ENCODE results near the gene POLN. TPM values are rescaled to one million over a fixed set of nuclear protein-coding genes. Genes with fewer than 3 reads are reported as not detected.
"Not testable (repeated sequence)": the region's sequence is repeated elsewhere in the genome, so short reads cannot be mapped to it uniquely, and the experiment has no call there.

The POLN gene
- total RNA-seq, 4 donors from 2014 or later = 0.27 to 2.6 (median 1.4) TPM

DNA sequence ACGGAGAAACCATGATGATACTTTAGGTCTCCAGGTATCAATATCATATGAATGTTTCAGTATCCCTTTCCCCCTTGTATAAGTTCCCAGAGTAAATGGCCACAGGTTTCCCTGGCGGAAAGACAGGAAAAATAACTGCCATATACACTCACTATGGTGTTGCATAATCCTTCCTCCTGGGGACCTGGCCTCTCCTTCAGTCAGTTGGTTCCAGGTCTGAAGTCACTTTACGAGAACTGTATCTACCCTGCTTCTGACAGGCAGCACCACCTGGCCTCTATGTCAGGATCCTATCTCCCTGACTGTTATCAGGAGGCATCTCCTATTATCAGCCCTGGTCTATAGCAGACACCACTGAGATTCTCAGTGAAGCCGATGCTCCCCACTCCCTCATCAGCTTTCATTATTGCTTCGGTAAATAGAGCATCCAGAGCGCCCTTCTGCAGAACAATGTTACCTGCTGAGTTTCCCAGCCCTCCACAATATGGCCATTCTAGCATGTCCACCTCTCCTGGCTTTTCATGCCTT lies 22.6 kb downstream of the POLN start:
- intact Hi-C loops (cut with DNase I; ENCODE audit: low total_unique reads) = loop anchor here (10.0 kb wide), 1 partner anchor 226 kb away; no protein-coding TSS in a partner anchor

DNA sequence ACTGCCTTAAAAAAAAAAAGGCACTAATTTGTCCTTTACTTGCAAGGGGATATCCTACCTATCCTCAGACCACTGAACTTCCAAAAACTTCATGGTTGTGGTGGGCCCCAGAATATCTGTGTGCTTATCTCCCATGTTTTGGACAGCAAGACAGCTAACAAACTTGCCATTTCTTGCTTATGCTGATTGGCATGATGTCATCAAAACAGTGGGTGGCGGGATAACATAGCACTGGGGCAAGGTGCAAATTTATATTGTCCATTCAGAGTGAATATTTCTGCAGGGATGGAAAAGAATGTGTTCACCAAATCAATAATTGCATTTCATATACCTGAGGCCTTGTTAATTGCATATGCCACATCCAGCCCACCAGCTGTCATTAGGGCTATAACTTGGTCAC lies 23.5 kb downstream of the POLN start:
- TF ChIP-seq POLR2AphosphoS5 (IDR thresholded peaks at IDR 0.05) (no peak), POLR2A (IDR thresholded peaks at IDR 0.05) (no peak), EP300 (IDR thresholded peaks at IDR 0.05; ENCODE audit: low read depth) (no peak)
- TF ChIP-seq, protein P1, sequence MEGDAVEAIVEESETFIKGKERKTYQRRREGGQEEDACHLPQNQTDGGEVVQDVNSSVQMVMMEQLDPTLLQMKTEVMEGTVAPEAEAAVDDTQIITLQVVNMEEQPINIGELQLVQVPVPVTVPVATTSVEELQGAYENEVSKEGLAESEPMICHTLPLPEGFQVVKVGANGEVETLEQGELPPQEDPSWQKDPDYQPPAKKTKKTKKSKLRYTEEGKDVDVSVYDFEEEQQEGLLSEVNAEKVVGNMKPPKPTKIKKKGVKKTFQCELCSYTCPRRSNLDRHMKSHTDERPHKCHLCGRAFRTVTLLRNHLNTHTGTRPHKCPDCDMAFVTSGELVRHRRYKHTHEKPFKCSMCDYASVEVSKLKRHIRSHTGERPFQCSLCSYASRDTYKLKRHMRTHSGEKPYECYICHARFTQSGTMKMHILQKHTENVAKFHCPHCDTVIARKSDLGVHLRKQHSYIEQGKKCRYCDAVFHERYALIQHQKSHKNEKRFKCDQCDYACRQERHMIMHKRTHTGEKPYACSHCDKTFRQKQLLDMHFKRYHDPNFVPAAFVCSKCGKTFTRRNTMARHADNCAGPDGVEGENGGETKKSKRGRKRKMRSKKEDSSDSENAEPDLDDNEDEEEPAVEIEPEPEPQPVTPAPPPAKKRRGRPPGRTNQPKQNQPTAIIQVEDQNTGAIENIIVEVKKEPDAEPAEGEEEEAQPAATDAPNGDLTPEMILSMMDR (IDR thresholded peaks at IDR 0.05) = no peak
- no peak for DNase-seq
- in situ Hi-C loops (cut with MboI; ENCODE audit: low pct_ligation_motif_present in 1 of 4, low pct_unique_long_range_greater_than_20kb in 1 of 4, low sequenced_read_pairs in 3 of 4) (loop anchor here in 1 of 4 donors (25.0 kb wide), 1 partner anchor 219 kb away; no protein-coding TSS in a partner anchor), intact Hi-C loops (cut with DNase I; ENCODE audit: low total_unique reads) (loop anchor here (10.0 kb wide), 1 partner anchor 226 kb away; no protein-coding TSS in a partner anchor)
- H3K27ac ChIP-seq = no peak overlapping the region
- WGBS, 2 donors (ENCODE audit: low coverage in 1 of 2) = 87% methylated on average over 1 of the region's 1 CpG; no CpG with 5 or more reads in 1 of the 2 donors
- H3K27me3 ChIP-seq = no peaks in the 10 kb centered on the region
- H3K4me1 ChIP-seq = no peaks in the 10 kb centered on the region
- no peaks in the 10 kb centered on the region for H3K36me3 ChIP-seq
- no peak overlapping the region for H3K4me3 ChIP-seq
- no peaks in the 10 kb centered on the region for H3K9me3 ChIP-seq

More for the DNA sequence above, 22.6 kb downstream of the POLN start:
- H3K27me3 ChIP-seq = no peaks in the 10 kb centered on the region
- H3K4me1 ChIP-seq = no peaks in the 10 kb centered on the region
- 95% methylated on average over 6 of the region's 6 CpGs; no CpG with 5 or more reads in 1 of the 2 donors for WGBS, 2 donors (ENCODE audit: low coverage in 1 of 2)
- DNase-seq = no peak
- no peaks in the 10 kb centered on the region for H3K9me3 ChIP-seq
- H3K27ac ChIP-seq = no peak overlapping the region
- H3K4me3 ChIP-seq = no peak overlapping the region
- TF ChIP-seq EP300 (IDR thresholded peaks at IDR 0.05; ENCODE audit: low read depth) (no peak), POLR2A (IDR thresholded peaks at IDR 0.05) (no peak), POLR2AphosphoS5 (IDR thresholded peaks at IDR 0.05) (no peak)
- TF ChIP-seq, protein P1 (IDR thresholded peaks at IDR 0.05) = no peak
- H3K36me3 ChIP-seq = no peaks in the 10 kb centered on the region
- in situ Hi-C loops (cut with MboI; ENCODE audit: low pct_ligation_motif_present in 1 of 4, low pct_unique_long_range_greater_than_20kb in 1 of 4, low sequenced_read_pairs in 3 of 4) = loop anchor here in 1 of 4 donors (25.0 kb wide), 1 partner anchor 218 kb away; no protein-coding TSS in a partner anchor

DNA sequence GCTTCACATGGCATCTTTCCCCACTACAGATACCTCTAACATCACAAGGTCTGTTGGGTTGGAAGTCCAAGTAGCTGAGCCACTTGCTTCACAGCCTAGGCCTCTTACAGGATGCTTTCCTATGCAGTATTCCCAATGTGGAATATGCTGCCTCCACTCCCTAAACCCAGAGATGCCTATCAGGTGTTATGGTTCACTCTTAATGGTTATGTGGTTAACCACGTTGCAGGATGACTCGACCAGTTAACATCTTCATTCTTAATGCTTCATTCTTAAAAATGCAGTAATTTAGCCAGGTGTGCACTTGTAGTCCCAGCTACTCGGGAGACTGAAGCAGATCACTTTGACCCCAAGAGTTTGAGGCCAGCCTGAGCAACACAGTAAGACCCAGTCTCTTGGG lies 24.2 kb downstream of the POLN start:
- intact Hi-C loops (cut with DNase I; ENCODE audit: low total_unique reads) = loop anchor here (10.0 kb wide), 1 partner anchor 227 kb away; no protein-coding TSS in a partner anchor

DNA sequence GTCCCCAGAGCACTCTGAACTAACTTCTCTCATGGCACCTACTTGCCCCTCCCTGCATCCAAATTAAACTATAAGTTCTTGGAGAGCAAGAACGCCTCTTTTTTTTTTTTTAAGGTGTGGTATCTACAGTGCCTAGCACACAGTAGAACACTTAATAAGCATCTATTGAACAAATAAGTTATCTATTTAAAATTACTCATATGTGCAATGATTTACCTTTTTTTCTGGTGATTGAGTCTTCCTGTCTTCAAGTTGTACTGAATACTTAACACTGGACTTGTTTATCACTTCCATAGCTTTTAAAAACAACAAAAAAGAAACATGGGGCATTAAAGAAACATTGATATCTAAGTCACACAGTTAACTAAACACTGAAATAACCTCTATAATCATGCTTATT lies 29.1 kb downstream of the POLN start:
- TF ChIP-seq POLR2AphosphoS5 (IDR thresholded peaks at IDR 0.05) = no peak
- intact Hi-C loops (cut with DNase I; ENCODE audit: low total_unique reads) = loop anchor here (10.0 kb wide), 1 partner anchor 232 kb away; no protein-coding TSS in a partner anchor
- 58 to 79% methylated on average over 1 of the region's 1 CpG for WGBS, 2 donors (ENCODE audit: low coverage in 1 of 2)
- H3K27ac ChIP-seq = no peak overlapping the region
- H3K9me3 ChIP-seq = no peaks in the 10 kb centered on the region
- no peak overlapping the region for H3K4me3 ChIP-seq
- no peaks in the 10 kb centered on the region for H3K36me3 ChIP-seq
- no peak for DNase-seq
- H3K4me1 ChIP-seq = no peaks in the 10 kb centered on the region
- H3K27me3 ChIP-seq = no peaks in the 10 kb centered on the region
- in situ Hi-C loops (cut with MboI; ENCODE audit: low pct_ligation_motif_present in 1 of 4, low pct_unique_long_range_greater_than_20kb in 1 of 4, low sequenced_read_pairs in 3 of 4) = loop anchor here in 1 of 4 donors (25.0 kb wide), 1 partner anchor 224 kb away; no protein-coding TSS in a partner anchor

More for the DNA sequence above, 24.2 kb downstream of the POLN start:
- H3K27ac ChIP-seq = no peak overlapping the region
- in situ Hi-C loops (cut with MboI; ENCODE audit: low pct_ligation_motif_present in 1 of 4, low pct_unique_long_range_greater_than_20kb in 1 of 4, low sequenced_read_pairs in 3 of 4) = loop anchor here in 1 of 4 donors (25.0 kb wide), 1 partner anchor 220 kb away; no protein-coding TSS in a partner anchor
- H3K36me3 ChIP-seq = no peaks in the 10 kb centered on the region
- H3K4me3 ChIP-seq = no peak overlapping the region
- H3K4me1 ChIP-seq = no peaks in the 10 kb centered on the region
- no peaks in the 10 kb centered on the region for H3K27me3 ChIP-seq
- WGBS, 2 donors (ENCODE audit: low coverage in 1 of 2) = 45 to 53% methylated on average over 2 to 3 of the region's 3 CpGs
- no peaks in the 10 kb centered on the region for H3K9me3 ChIP-seq
- no peak for DNase-seq
- TF ChIP-seq, protein P1 (IDR thresholded peaks at IDR 0.05) = no peak
- no peak for TF ChIP-seq POLR2AphosphoS5 (IDR thresholded peaks at IDR 0.05)
- no peak for TF ChIP-seq POLR2A (IDR thresholded peaks at IDR 0.05)
- TF ChIP-seq EP300 (IDR thresholded peaks at IDR 0.05; ENCODE audit: low read depth) = no peak

DNA sequence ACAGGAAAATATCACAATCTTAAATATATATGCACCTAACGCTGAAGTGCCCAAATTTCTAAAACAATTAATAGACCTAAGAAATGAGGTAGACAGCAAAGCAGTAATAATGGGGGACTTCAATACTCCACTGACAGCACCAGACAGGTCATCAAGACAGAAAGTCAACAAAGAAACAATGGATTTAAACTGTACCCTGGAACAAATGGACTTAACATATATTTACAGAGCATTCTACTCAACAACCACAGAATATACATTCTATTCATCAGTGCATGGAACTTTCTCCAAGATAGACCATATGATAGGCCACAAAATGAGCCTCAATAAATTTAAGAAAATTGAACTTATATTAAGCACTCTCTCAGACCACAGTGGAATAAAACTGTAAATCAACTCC lies 39.1 kb downstream of the POLN start:
- H3K36me3 ChIP-seq; DNase-seq; H3K9me3 ChIP-seq; intact Hi-C loops (cut with DNase I; ENCODE audit: low total_unique reads); H3K27ac ChIP-seq; H3K27me3 ChIP-seq; H3K4me1 ChIP-seq; H3K4me3 ChIP-seq: not testable (repeated sequence)
- WGBS, 2 donors (ENCODE audit: low coverage in 1 of 2) = 97 to 100% methylated on average over 1 of the region's 1 CpG
- in situ Hi-C loops (cut with MboI; ENCODE audit: low pct_ligation_motif_present in 1 of 4, low pct_unique_long_range_greater_than_20kb in 1 of 4, low sequenced_read_pairs in 3 of 4) = loop anchor here in 1 of 4 donors (25.0 kb wide), 1 partner anchor 235 kb away; no protein-coding TSS in a partner anchor

Measured in transverse colon (tissue), 4 donors.